Measurements from ENCODE around the gene ACTR6. TPM values are rescaled to one million over a fixed set of nuclear protein-coding genes. Genes with fewer than 3 reads are reported as not detected.

ACTR6 gene
- total RNA-seq, result 13.7 and 14.3 TPM in 2 replicates

DNA sequence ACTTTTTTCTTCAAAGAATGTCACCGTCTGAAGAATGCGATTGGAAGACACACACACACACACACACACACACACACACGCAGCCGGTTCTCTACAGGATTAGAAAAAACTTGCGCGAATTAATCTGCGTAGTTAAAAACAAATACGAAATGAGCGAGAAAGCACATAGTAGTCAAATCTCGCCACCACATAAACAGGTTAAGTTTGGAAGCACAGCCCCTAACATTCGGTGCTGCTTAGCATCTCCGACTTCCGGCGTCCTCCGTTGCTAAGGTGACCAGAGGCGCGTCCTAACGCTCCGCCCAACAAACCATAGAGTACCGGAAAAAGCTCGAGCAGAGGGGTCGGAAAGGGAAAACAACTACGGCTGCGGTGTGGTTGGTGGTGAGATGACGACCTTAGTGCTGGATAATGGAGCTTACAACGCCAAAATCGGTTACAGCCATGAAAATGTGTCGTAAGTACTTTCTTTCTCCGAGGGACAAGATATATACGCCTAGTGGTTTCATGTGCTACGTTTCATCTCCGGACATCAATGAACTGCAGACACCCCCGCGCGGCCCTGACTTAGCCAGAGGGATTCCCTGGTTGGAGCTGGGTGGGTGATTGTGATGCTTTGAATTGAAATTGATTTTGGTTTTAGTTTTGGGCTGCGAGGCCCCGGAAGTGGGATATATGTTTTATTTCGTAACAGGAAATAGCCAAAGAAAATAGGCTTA is at the start of gene ACTR6:
Gene ACTR6, plus strand, starts transcription at position 353 of the 719 bp plus-strand sequence. Its CDS starts 37 bp downstream, at position 390.
- Histone ChIP-seq H3K27me3 (ENCODE audit: control insufficient read depth, insufficient read depth, low read length) (no peaks in the 10 kb centered on the region), H3K36me3 (ENCODE audit: control insufficient read depth, insufficient read depth, low read length) (no peaks in the 10 kb centered on the region), H3K4me3 (ENCODE audit: low read depth, low read length) (peak within 1 kb of the TSS; percentile 56)
- no peak for TF ChIP-seq CTCF (IDR thresholded peaks at IDR 0.05; ENCODE audit: insufficient read depth, low read length, severe bottlenecking)
- DNase-seq (ENCODE audit: low read depth), result peak; percentile 91
- no peak for FAIRE-seq

GRCh38 chr12:100151769-100152168 is 48.8 kb upstream of the ACTR6 start:
- TF ChIP-seq CTCF (IDR thresholded peaks at IDR 0.05; ENCODE audit: insufficient read depth, low read length, severe bottlenecking), result no peak
- DNase-seq (ENCODE audit: low read depth) (no peak), FAIRE-seq (no peak)
- no peaks in the 10 kb centered on the region for H3K27me3 ChIP-seq (ENCODE audit: control insufficient read depth, insufficient read depth, low read length)
- no peak overlapping the region for H3K4me3 ChIP-seq (ENCODE audit: low read depth, low read length)
- H3K36me3 ChIP-seq (ENCODE audit: control insufficient read depth, insufficient read depth, low read length), result no peaks in the 10 kb centered on the region

DNA sequence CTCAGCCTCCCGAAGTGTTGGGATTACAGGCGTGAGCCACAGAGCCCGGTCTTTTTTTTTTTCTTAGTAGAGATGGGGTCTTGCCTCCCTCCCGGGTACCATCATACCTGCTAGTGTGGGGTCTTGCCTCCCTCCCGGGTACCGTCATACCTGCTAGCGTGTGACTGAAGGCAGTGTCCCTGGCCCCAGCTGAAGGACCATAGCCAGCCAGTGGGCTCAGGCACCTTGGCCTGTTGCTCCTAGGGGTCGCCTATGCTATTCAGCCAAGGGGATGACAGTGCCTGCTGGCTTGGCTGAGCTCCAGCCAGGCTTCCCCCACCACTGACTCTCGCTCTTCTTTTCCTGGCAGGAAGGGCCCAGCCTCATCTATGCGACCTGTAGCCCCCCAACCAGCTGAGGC is 47.5 kb upstream of the ACTR6 start:
- TF ChIP-seq CTCF (IDR thresholded peaks at IDR 0.05; ENCODE audit: insufficient read depth, low read length, severe bottlenecking), result no peak
- Histone ChIP-seq H3K27me3 (ENCODE audit: control insufficient read depth, insufficient read depth, low read length) (no peaks in the 10 kb centered on the region), H3K36me3 (ENCODE audit: control insufficient read depth, insufficient read depth, low read length) (no peaks in the 10 kb centered on the region), H3K4me3 (ENCODE audit: low read depth, low read length) (no peak overlapping the region)
- DNase-seq (ENCODE audit: low read depth) (no peak), FAIRE-seq (no peak)

- H3K4me3 ChIP-seq (ENCODE audit: low read depth, low read length), result no peak overlapping the region
- FAIRE-seq (no peak), DNase-seq (ENCODE audit: low read depth) (peak; percentile 53)
- H3K27me3 ChIP-seq (ENCODE audit: control insufficient read depth, insufficient read depth, low read length), result no peaks in the 10 kb centered on the region
- H3K36me3 ChIP-seq (ENCODE audit: control insufficient read depth, insufficient read depth, low read length), result no peaks in the 10 kb centered on the region
- TF ChIP-seq CTCF (IDR thresholded peaks at IDR 0.05; ENCODE audit: insufficient read depth, low read length, severe bottlenecking), result peak; percentile 93
Measured at GRCh38 chr12:100154474-100155247, 46.0 kb upstream of the ACTR6 start.

- Histone ChIP-seq H3K4me3 (ENCODE audit: low read depth, low read length) (no peak overlapping the region), H3K27me3 (ENCODE audit: control insufficient read depth, insufficient read depth, low read length) (no peaks in the 10 kb centered on the region), H3K36me3 (ENCODE audit: control insufficient read depth, insufficient read depth, low read length) (no peaks in the 10 kb centered on the region)
- DNase-seq (ENCODE audit: low read depth) (no peak), FAIRE-seq (no peak)
- TF ChIP-seq CTCF (IDR thresholded peaks at IDR 0.05; ENCODE audit: insufficient read depth, low read length, severe bottlenecking), result no peak
Measured at GRCh38 chr12:100156731-100157426, 43.7 kb upstream of the ACTR6 start.
